GM18505 (cell line): ENCODE results near the gene LGI1.

Experiments
- ATAC-seq: cut with Tn5 transposase; IDR thresholded peaks from one replicate; pipeline ENCODE4 v1.9.1; 2021; ENCODE audit not compliant: unreplicated experiment
- POLR2A ChIP-seq: IDR thresholded peaks from 4 replicates; pipeline ENCODE4 v1.6.1; 2011; ENCODE audit warnings: borderline replicate concordance; ENCODE audit not compliant: insufficient read depth, insufficient read length; ENCODE audit errors: extremely low read depth

Gene LGI1

GRCh38 chr10:93760490-93760889, 2.8 kb downstream of the LGI1 start:
- no peak for ATAC-seq
- no peak for TF ChIP-seq POLR2A

- no peak for ATAC-seq
These were observed 5.2 kb downstream of the LGI1 start for GRCh38 chr10:93762979-93763391.

GRCh38 chr10:93766918-93767317, 9.2 kb downstream of the LGI1 start:
- no peak for ATAC-seq
- TF ChIP-seq POLR2A, result no peak

More at GRCh38 chr10:93762979-93763391, 5.2 kb downstream of the LGI1 start:
- TF ChIP-seq POLR2A, result no peak

- no peak for TF ChIP-seq POLR2A
- ATAC-seq, result no peak
These were observed 10.1 kb downstream of the LGI1 start for GRCh38 chr10:93767724-93768399.

- TF ChIP-seq POLR2A, result no peak
- no peak for ATAC-seq
These were observed 11.2 kb downstream of the LGI1 start for GRCh38 chr10:93768892-93769291.

GRCh38 chr10:93771354-93771753, 13.6 kb downstream of the LGI1 start:
- TF ChIP-seq POLR2A, result no peak
- ATAC-seq, result no peak

- no peak for TF ChIP-seq POLR2A
- ATAC-seq, result no peak
These were observed 15.4 kb downstream of the LGI1 start for GRCh38 chr10:93773120-93773519.

- ATAC-seq, result no peak
- TF ChIP-seq POLR2A, result no peak
These were observed 16.0 kb downstream of the LGI1 start for GRCh38 chr10:93773705-93774104.

GRCh38 chr10:93775356-93775755, 17.6 kb downstream of the LGI1 start:
- TF ChIP-seq POLR2A, result no peak
- no peak for ATAC-seq

- ATAC-seq, result no peak
- no peak for TF ChIP-seq POLR2A
These were observed 19.4 kb downstream of the LGI1 start for GRCh38 chr10:93777092-93777491.

GRCh38 chr10:93784059-93784458, 26.3 kb downstream of the LGI1 start:
- no peak for ATAC-seq
- no peak for TF ChIP-seq POLR2A

GRCh38 chr10:93788413-93789208, 30.9 kb downstream of the LGI1 start:
- no peak for ATAC-seq
- no peak for TF ChIP-seq POLR2A

GRCh38 chr10:93790439-93790838, 32.7 kb downstream of the LGI1 start:
- TF ChIP-seq POLR2A, result no peak
- no peak for ATAC-seq

GRCh38 chr10:93796167-93796566, 38.4 kb downstream of the LGI1 start:
- ATAC-seq, result no peak
- no peak for TF ChIP-seq POLR2A
